GM12873 (cell line): Measurements from ENCODE around the gene LINGO1.

Source experiments
- CTCF ChIP-seq: IDR thresholded peaks from 2 replicates; pipeline ENCODE4 v1.5.1; 2012; ENCODE audit warnings: low read depth, mild to moderate bottlenecking, moderate library complexity, low read length, control low read depth; ENCODE audit not compliant: insufficient read depth; ENCODE audit errors: missing control alignments

The LINGO1 gene

GRCh38 chr15:77578641-77579372 is 53.9 kb downstream of the LINGO1 start:
- TF ChIP-seq CTCF, result no peak

DNA sequence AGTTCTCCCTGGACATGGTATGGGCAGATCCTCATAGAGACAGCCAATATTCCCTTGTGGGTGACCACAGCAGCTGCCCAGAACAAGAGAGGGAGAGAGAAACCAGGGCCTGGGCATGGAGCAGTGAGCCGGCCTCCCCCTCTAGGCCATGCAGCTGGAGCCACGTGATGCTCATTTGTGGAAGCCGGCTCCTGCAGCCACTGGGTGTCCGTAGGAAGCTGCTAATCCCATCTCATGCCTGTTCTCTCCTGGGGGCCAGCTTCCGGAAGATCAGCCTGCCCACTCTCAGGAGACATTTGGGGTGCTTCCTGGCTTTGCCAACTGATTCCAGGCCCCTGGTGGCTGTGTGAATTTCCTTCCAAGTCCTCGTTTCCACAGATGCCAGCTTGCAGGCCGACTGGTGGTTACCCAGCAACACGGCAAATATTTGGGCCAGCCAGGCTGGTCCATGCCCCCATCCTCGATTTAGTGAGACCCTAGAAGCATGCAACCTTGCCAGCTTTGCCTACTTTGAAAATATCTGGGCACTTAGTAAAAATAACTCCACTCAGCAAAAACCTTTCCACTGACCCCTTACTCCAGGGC is 55.3 kb downstream of the LINGO1 start:
- TF ChIP-seq CTCF, result no peak

DNA sequence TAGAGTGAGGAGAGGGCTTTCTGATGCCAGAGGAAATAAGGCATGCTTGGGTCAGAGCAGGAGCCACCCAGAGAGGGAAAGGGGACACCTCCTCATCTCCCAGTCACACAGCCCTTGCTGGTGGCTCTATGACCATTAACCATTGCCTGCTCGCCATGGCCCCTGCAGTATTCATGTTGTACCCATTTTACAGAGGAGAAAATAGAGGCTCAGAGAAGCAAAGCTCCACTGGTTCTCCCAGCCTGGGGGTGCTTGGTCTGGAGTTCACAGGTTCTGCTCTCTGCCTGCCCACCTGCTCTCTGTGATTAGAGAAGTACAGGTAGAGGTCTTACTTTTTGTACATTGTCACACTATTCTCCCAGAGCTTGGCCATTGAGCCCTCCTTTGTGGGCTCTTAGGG is 56.2 kb downstream of the LINGO1 start:
- no peak for TF ChIP-seq CTCF

DNA sequence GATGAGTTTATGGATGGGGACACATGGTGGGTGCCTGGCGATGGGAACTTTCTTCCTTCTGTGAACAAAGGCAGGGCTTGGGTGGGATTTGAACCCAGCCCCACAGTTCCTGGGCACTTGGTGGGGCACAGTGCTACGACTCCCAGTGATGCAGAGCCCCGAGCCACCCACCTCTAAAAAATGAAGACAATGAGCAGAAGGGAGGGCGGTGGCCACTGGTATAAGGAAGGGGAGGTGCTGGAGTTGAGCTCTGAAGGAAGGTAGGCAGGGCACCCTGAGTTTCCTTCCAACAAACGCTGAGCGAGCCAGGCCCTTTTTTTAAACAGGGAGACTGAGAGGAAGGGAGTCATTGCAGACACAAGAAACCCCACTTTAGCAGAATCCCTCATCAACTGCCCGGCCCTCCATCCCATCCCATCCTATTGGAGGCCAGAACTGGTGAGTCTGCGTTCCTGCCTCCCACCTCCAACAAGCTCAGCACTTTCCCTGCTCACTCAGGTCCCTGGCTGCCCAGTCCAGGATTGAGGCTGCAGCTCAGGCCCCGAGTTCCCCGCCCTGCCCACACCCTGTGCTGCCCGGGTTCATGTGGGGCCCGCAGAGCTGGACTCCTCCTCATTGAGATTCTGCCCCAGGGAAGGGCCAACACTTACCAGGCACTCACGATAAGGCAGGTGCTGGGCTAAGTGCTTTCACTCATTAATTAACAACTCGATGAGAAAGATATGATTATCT is 57.3 kb downstream of the LINGO1 start:
- TF ChIP-seq CTCF, result no peak

GRCh38 chr15:77574521-77575202 is 58.0 kb downstream of the LINGO1 start:
- no peak for TF ChIP-seq CTCF

DNA sequence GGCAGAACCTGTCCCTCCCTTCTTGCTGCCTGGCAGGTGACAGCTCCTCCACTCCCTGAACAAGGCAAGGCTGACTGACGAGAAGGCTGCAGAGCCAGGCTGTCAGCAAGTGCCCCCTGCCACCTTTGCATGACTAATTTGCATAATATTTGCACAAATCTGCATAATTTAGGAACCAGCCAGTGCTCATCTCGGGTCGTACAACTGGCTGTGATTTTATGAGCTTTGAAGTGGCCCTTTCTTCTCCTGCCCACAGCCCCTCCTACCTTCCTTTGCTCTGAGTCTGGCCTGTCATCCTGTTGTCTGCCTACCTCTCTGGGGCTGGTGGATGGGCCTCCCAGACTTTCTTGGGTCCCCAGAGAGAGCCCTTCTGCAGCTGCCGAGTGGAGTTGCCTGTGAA is 58.9 kb downstream of the LINGO1 start:
- no peak for TF ChIP-seq CTCF

DNA sequence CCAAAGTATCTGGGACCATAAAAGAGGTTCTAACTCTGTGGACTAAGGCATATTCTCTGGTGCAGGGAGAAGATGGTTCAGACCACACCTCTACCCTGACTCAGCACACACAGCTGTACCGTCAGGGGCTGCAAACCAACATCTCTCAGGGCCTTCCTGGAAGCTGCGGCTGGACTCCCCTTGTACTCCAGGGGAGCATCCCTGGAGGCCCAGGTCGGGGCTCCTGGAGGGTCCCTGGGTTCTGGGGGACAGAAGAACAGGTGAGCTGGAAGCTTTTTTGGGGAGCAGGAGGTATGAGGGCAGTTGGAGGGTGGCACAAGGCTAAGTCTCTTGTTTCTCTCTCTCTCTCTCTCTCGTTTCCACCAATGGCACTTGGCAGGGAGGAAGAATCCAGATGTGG is 60.5 kb downstream of the LINGO1 start:
- TF ChIP-seq CTCF, result no peak
